HG03175 (cell line): Measurements from ENCODE around the gene NLE1.
"Not testable (repeated sequence)": the region's sequence is repeated elsewhere in the genome, so short reads cannot be mapped to it uniquely, and the experiment has no call there.

Experiments
- ATAC-seq: cut with Tn5 transposase; IDR thresholded peaks from one replicate; pipeline ENCODE4 v1.9.1; 2021; ENCODE audit warnings: mild to moderate bottlenecking, moderate library complexity; ENCODE audit not compliant: unreplicated experiment

NLE1 gene

GRCh38 chr17:35163886-35164285 is 21.8 kb upstream of the NLE1 start:
- no peak for ATAC-seq

GRCh38 chr17:35162755-35163154 is 20.7 kb upstream of the NLE1 start:
- no peak for ATAC-seq

GRCh38 chr17:35161281-35161761 is 19.2 kb upstream of the NLE1 start:
- no peak for ATAC-seq

GRCh38 chr17:35160354-35161201 is 18.5 kb upstream of the NLE1 start:
- ATAC-seq, result no peak

GRCh38 chr17:35159940-35160339 is 17.8 kb upstream of the NLE1 start:
- no peak for ATAC-seq

GRCh38 chr17:35155246-35155645 is 13.1 kb upstream of the NLE1 start:
- no peak for ATAC-seq

GRCh38 chr17:35154196-35155165 is 12.4 kb upstream of the NLE1 start:
- no peak for ATAC-seq

GRCh38 chr17:35152421-35153140 is 10.5 kb upstream of the NLE1 start:
- no peak for ATAC-seq

- ATAC-seq, result not testable (repeated sequence)
These were observed 9.0 kb upstream of the NLE1 start for GRCh38 chr17:35151080-35151479.

- ATAC-seq, result no peak
These were observed 7.8 kb upstream of the NLE1 start for GRCh38 chr17:35149941-35150340.

GRCh38 chr17:35148144-35148543 is 6.0 kb upstream of the NLE1 start:
- ATAC-seq, result no peak

- ATAC-seq, result no peak
These were observed 5.3 kb upstream of the NLE1 start, which contains the start of gene UNC45B for GRCh38 chr17:35147375-35147905. TSS of gene UNC45B (plus strand) at chr17:35147817. CDS start at chr17:35148264, 447 bp downstream.

- ATAC-seq, result no peak
These were observed 4.2 kb upstream of the NLE1 start for GRCh38 chr17:35146214-35146833.

- no peak for ATAC-seq
These were observed 2.7 kb upstream of the NLE1 start for GRCh38 chr17:35144840-35145239.

GRCh38 chr17:35142467-35142796 is 329 bp upstream of the NLE1 start:
- ATAC-seq, result no peak

GRCh38 chr17:35138218-35138617 is 3.9 kb downstream of the NLE1 start:
- no peak for ATAC-seq

GRCh38 chr17:35135322-35135721 is 6.8 kb downstream of the NLE1 start:
- ATAC-seq, result no peak

GRCh38 chr17:35132816-35133550 is 9.1 kb downstream of the NLE1 start:
- no peak for ATAC-seq

- no peak for ATAC-seq
These were observed 10.0 kb downstream of the NLE1 start for GRCh38 chr17:35132099-35132498.

- ATAC-seq, result no peak
These were observed 11.7 kb downstream of the NLE1 start for GRCh38 chr17:35130392-35130791.
